HEK293 (cell line): ENCODE measurements around the gene MGAT4A.

Experiments
- CTCF ChIA-PET: fragments of 350-600 bp; formaldehyde crosslinking; extraction: SDS; loops from one replicate; lab custom pipeline; 2021; ENCODE audit warnings: antibody characterized with exemption; lab: Yijun Ruan, JAX
- POLR2A ChIA-PET: fragments of 300-600 bp; formaldehyde crosslinking; extraction: SDS; loops from one replicate; lab custom pipeline; 2020; ENCODE audit warnings: antibody characterized with exemption, inconsistent platforms; lab: Yijun Ruan, JAX
- H3K27ac ChIP-seq: fragments of 200-500 bp; sonication (Bioruptor generic); 2 replicates; pipeline ENCODE4 v1.5.1; 2014; ENCODE audit warnings: low read depth, low read length, control low read depth, inconsistent platforms; ENCODE audit errors: extremely low read depth
- H3K36me3 ChIP-seq, 2 experiments: fragments of 200-500 bp in 1 of 2; sonication (Bioruptor generic) in 1 of 2; 1 replicate in 1 of 2; 2 replicates in 1 of 2; pipeline ENCODE4 v1.5.1; 2014 to 2017; ENCODE audit warnings: inconsistent platforms in 2 of 2, low read length in 2 of 2; ENCODE audit not compliant: control insufficient read depth in 2 of 2, insufficient read depth in 1 of 2
- H3K4me1 ChIP-seq: fragments of 200-500 bp; sonication (Bioruptor generic); 2 replicates; pipeline ENCODE4 v1.5.1; 2014; ENCODE audit warnings: mild to moderate bottlenecking, low read length, inconsistent platforms; ENCODE audit not compliant: control insufficient read depth, insufficient read depth
- H3K4me3 ChIP-seq: 2 replicates; pipeline ENCODE4 v1.5.1; 2011; ENCODE audit warnings: low read depth, mild to moderate bottlenecking, control low read depth, low read length, moderate library complexity
- H3K9me3 ChIP-seq: fragments of 200-500 bp; sonication (Bioruptor generic); 2 replicates; pipeline ENCODE4 v1.5.1; 2014; ENCODE audit warnings: low read depth, low read length, inconsistent platforms; ENCODE audit not compliant: control insufficient read depth, insufficient read depth
- PATZ1 ChIP-seq: fragments of 450-650 bp; formaldehyde crosslinking; IDR thresholded peaks from 2 replicates; pipeline ENCODE4 v1.5.1; 2016; ENCODE audit warnings: missing biosample characterization, missing genetic modification characterization
- PRDM10 ChIP-seq: fragments of 450-650 bp; formaldehyde crosslinking; IDR thresholded peaks from 2 replicates; pipeline ENCODE4 v1.5.1; 2016; ENCODE audit warnings: missing biosample characterization, missing genetic modification characterization
- PRDM2 ChIP-seq: fragments of 450-650 bp; formaldehyde crosslinking; IDR thresholded peaks from 2 replicates; pipeline ENCODE4 v1.5.1; 2016; ENCODE audit warnings: missing biosample characterization, missing genetic modification characterization, borderline replicate concordance
- ZBTB1 ChIP-seq: fragments of 450-650 bp; formaldehyde crosslinking; IDR thresholded peaks from 2 replicates; pipeline ENCODE4 v1.5.1; 2016; ENCODE audit warnings: missing biosample characterization, missing genetic modification characterization
- ZBTB17 ChIP-seq: fragments of 450-650 bp; formaldehyde crosslinking; IDR thresholded peaks from 2 replicates; pipeline ENCODE4 v1.5.1; 2016; ENCODE audit warnings: missing biosample characterization, missing genetic modification characterization
- ZBTB49 ChIP-seq: fragments of 450-650 bp; formaldehyde crosslinking; IDR thresholded peaks from 2 replicates; pipeline ENCODE4 v1.5.1; 2016; ENCODE audit warnings: missing biosample characterization, missing genetic modification characterization, low read depth
- ZFP37 ChIP-seq: fragments of 450-650 bp; formaldehyde crosslinking; IDR thresholded peaks from 2 replicates; pipeline ENCODE4 v1.5.1; 2016; ENCODE audit warnings: missing biosample characterization, missing genetic modification characterization
- ZNF354C ChIP-seq: fragments of 450-650 bp; formaldehyde crosslinking; IDR thresholded peaks from 2 replicates; pipeline ENCODE4 v1.5.1; 2016; ENCODE audit warnings: missing biosample characterization, missing genetic modification characterization, low read depth, borderline replicate concordance
- ZNF518A ChIP-seq: fragments of 450-650 bp; formaldehyde crosslinking; conservative IDR thresholded peaks from 2 replicates; pipeline ENCODE4 v1.5.1; 2016; ENCODE audit warnings: low read depth, missing biosample characterization, missing genetic modification characterization
- ZNF530 ChIP-seq: fragments of 450-650 bp; formaldehyde crosslinking; IDR thresholded peaks from 2 replicates; pipeline ENCODE4 v1.5.1; 2016; ENCODE audit warnings: low read depth, missing biosample characterization, missing genetic modification characterization
- ZNF571 ChIP-seq: fragments of 450-650 bp; formaldehyde crosslinking; IDR thresholded peaks from 2 replicates; pipeline ENCODE4 v1.5.0; 2017; ENCODE audit warnings: missing biosample characterization, missing genetic modification characterization

Gene MGAT4A

GRCh38 chr2:98768384-98769113 lies 37.6 kb upstream of the MGAT4A start:
- H3K27ac ChIP-seq = no peak overlapping the region
- H3K9me3 ChIP-seq = no peaks in the 10 kb centered on the region
- no peaks in the 10 kb centered on the region for H3K4me1 ChIP-seq
- TF ChIP-seq PRDM10 (tag by site-specific recombination) = no peak
- TF ChIP-seq ZBTB17 = 0 out of 2 replicates have a peak, but pooled peaks have one; percentile 25
- ChIA-PET CTCF (interaction anchor here (0.6 kb wide), 2 partner anchors 15 to 291 kb away, joined by 4 read pairs; no protein-coding TSS in a partner anchor), POLR2A (no interaction called here)
- no peak overlapping the region for H3K4me3 ChIP-seq
- H3K36me3 ChIP-seq = no peaks in the 10 kb centered on the region

- H3K4me3 ChIP-seq = no peak overlapping the region
- no peak for TF ChIP-seq ZNF518A (tag by site-specific recombination)
- no peak for TF ChIP-seq PATZ1 (tag by site-specific recombination)
- TF ChIP-seq ZNF354C = no peak
- TF ChIP-seq ZFP37 (tag by site-specific recombination) = no peak
- TF ChIP-seq PRDM2 (tag by site-specific recombination) = no peak
- TF ChIP-seq ZNF571 = no peak
- TF ChIP-seq ZBTB49 (tag by site-specific recombination) = no peak
- no peak for TF ChIP-seq ZNF530
- no peak for TF ChIP-seq ZBTB1 (tag by site-specific recombination)
- no peak overlapping the region for H3K27ac ChIP-seq
- CTCF ChIA-PET = no interaction called here
- H3K9me3 ChIP-seq = no peaks in the 10 kb centered on the region
- no peaks in the 10 kb centered on the region for H3K4me1 ChIP-seq
- no peaks in the 10 kb centered on the region for H3K36me3 ChIP-seq
- POLR2A ChIA-PET = interaction anchor here (0.7 kb wide), 1 partner anchor 377 kb away, joined by 3 read pairs; no protein-coding TSS in a partner anchor
Observed at GRCh38 chr2:98764499-98764898, 33.6 kb upstream of the MGAT4A start.
